Activated CD8-positive, alpha-beta memory T cell treated with anti-CD3 and anti-CD28 coated beads, Interleukin-2, amount 50 U/mL, for 24 hours (primary cell): ENCODE measurements around the gene ARX.

ENCODE experiments used
- DNase-seq: peaks from one replicate; pipeline ENCODE4 v3.0.0-alpha.2; 2020; ENCODE audit errors: extremely low read depth

ARX gene

DNA sequence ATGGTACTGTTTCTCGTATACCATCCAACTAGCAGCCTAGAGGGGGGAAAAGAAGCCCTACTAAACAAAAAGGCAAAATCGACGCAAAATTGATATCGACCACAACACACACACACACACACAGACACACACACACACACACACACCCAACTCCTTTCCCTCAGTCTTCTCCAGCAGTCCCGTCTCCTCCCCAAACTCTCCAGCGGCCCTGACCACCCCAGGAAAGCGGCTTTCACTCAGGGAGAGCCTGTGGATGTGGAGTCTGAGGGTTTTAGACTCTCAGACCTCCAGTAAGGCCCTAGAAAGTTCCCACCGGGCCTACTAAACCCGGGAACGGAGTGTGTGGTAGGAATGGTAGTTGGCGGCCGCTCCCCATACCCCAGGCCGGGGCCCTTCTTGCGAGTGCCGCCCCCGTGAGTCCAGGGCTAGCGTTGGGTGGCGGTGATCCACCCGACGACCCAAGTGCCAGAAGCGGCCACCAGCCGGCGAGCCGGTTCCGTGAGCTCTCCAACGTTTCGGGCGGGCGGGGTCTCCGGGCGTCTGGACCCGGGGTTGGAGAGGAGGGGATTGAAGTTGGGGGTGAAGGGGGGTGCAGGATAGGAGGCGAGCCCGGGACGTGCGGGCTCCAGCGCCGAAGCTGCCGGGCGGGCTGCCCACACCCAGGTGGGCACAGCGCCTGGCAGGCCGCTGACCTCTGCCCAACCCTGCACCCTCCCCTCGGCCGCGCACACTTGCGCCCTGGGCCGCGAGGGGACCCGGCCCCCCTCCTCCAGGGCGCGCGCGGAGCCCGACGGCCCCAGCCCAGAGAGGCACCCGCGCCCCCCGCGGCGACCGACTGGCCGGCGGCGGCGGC lies 13.7 kb downstream of the ARX start:
- DNase-seq, result no peak

DNA sequence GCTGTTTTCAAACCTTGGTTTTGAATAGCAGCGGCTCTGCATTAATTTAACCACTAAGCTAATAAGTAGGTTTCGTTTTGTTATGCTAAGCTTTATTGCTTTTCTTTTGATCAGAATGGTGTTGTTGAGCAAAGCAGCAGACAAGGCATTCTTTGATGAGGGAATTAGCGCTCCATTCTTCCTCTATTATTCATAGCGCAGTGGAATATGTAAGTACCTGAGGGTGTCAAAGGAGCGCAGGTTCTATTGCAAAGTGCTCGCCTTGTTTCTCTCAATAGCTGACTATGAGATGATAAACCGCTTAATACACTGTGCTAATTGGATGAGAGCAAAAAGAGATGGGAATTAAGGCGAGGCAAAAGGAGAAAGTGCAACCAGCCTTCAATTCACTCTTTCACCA lies 16.3 kb downstream of the ARX start:
- no peak for DNase-seq

DNA sequence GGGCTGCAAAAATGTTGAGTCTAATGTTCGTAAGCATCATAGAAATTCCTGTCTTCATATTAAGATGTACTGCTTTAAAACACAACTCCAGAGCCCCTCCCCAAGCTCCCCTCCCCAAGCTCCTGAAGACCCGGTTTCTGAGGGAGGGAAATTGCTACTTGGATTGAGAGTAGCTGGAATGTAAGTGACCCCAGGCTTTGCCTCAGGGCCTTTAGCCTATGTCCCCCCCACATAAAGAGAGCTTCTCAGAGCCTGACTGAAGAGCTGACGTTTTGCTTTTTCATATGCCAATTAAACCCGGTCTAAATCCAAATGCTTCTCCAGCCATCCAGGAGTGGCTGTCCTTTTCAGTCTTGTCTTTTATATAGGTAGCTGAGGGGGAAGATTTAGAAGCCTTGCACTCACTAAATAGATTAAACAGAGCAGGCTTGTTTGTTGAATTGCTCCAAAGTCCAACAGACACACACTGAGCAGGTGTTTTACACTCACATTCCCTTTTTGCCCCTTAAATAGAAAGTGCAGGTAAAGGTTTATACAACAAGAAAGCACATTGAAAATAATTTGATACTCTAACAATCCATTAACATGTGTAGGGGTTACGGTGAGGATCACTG lies 19.6 kb downstream of the ARX start:
- no peak for DNase-seq

DNA sequence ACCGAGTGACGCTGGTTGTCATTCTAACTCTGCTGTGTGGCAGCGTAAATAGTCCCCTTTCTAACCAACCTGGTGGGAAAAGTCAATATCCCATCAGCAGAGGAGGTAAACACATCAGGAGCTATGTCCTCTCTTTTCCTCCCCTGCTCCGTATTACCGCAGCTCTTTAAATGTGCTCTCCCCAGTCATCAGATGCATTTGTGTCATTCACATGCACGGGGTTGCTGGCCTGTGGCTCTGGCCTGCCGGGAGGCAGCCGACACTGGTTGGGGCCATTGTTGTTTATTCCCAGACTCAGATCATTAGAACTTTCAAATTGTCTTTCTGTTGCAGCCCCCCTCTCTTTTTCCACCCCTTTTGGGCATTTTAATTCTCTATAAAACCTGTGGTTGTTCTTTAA lies 21.9 kb downstream of the ARX start:
- DNase-seq, result no peak

DNA sequence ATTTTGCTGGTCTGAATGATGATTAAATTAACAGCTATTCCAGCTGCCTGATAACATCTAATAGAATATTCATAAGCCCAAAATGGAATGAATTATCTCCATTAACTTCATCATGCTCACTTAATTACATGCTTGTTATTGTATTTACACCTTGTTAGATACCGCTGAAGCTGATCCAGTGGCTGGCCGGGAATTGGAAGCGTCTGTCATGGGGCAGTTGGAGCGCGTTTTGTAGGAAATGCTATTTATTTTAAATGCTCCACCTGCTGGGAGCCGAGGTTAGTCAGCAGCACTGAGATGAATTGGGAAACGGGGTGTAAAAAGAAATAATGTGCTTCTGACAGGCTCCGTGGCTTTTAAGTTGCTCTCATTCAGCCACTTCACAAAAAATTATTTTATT lies 25.2 kb downstream of the ARX start:
- DNase-seq, result no peak

DNA sequence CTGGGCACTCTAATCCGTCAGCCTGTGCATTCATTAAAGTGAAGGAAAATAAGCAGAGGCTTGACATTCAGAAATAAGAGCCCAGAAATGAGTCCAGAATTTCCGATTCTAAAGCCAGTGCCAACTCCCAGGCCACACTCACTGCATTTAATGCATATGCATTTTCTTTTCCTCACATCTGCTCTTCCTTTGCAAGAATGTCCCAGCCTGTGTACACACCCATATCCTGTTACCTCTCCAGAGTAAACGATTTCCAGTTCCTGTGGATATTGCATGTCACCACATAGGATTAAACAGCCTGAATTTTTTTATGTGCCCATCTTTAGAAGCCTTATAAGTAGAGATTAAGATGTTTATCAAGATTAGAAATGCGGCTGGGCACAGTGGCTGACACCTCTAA lies 27.5 kb downstream of the ARX start:
- no peak for DNase-seq

DNA sequence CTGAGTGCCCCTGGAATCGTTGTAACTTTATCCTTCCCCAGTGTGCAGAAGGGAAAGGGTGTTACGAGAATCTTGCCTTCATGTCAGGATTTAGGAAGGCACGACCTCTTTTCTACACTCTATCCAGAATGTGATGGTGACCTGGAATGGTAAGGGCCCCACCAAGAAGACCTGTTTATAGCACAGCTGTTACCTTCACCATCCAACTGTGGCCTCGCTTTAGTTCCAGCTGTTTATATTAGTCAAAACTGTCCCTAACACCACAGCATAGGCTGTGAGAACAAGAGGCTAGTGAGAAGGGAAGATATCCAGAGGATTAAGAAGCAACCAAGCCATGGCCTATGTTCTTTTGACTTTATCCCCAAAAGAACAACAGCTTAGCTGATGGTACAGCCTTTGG lies 28.0 kb downstream of the ARX start:
- no peak for DNase-seq

DNA sequence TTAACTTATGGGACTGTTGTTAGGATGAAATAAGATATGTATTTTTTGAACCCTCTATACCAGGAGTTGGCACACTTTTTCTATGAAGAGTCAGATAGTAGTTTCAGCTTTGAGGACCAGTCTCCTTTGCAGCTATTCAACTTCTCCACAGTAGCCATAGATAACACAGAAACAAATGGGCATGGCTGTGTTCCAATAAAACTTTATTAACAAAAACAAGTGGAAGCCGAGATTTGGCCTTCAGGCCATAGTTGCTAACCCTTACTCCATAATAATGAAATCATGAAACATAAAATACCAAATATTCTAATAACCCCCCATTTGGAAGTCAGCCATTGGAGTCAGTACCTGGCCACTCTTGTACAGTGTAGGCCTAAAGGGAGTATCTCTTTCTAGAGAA lies 30.6 kb downstream of the ARX start:
- no peak for DNase-seq

DNA sequence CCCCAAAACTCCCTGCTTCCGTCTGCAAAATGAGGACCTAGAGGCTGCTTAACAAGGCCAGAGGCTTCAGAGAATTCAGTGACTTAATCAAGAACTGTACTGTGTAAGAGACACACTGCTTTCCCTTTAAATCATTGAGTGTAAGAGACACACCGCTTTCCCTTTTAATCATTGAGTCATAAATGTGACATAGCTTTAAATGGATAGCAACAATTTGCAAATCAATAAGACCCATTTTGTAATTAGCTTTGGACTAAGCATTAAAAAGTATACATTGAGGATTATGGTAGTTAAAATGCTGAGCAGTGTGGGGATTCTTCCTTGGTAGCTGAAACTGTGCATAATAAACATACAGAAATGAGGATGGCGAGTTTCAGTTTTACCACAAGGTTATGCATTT lies 31.8 kb downstream of the ARX start:
- no peak for DNase-seq

DNA sequence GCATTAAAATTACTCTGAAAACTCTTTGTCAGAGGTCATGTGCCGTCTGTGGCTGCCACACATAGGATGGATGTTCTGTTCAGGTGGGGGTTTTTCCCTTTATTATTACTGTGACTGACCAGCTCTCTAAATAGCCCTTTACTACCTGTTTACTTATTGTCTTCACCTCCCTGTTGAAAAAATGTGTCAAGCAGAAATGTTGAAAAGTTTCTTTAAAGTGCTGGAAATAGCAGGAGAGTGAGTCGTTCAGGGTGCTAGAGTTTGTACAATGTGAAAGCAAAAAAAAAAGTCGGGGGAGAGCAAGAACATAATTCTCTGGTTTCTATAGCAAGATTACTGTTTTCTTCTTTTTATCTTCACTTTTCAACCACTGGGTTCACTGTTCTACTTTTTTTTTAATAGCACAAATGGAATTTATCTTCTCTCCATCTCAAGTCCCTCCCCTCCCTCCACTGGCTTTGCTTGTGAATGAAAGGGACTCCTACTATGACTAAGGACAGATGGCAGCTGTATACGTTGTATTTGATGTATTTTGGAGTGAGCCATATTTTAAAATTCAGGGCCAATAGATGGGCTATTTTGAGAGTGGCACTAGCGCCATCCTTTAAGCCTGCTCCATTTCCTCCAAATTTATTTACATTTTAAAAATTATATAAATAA lies 33.3 kb downstream of the ARX start:
- no peak for DNase-seq

DNA sequence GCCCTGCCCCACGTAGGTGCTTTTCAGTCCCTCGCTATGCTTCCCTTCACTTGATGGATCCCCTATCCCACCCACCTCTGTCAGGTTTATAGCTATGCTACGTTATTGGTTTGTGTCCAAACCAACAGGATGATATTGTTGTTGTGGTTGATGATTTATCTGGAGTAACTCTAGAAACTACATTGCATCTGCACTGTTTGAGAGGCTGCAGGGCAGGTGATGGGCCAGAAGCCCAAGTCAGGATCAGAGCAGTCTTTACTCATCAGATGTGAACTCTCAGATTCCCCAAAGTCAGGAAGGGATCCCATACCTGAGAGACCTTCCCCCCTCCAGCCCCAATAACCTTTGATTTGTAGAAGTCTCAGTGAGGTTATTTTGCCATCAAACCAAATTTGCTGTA lies 34.7 kb downstream of the ARX start:
- DNase-seq, result no peak

DNA sequence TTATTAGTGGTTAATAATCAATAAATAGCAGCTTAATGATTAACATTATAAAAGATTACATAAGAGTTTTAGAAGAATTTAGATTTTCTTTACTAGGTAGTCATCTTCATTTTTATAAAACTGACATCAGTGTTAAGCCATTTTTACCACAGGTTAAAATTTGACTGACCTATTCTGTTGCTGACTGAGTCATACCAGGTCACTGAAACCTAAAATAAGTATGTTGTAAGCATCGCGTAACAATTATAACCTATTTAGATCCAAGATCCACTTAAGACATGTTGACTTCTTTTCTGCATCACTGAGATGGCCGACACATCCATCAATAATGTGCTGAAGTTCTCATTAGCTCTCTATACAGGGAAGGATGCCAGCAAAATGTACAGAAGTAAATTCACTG lies 36.7 kb downstream of the ARX start:
- no peak for DNase-seq

DNA sequence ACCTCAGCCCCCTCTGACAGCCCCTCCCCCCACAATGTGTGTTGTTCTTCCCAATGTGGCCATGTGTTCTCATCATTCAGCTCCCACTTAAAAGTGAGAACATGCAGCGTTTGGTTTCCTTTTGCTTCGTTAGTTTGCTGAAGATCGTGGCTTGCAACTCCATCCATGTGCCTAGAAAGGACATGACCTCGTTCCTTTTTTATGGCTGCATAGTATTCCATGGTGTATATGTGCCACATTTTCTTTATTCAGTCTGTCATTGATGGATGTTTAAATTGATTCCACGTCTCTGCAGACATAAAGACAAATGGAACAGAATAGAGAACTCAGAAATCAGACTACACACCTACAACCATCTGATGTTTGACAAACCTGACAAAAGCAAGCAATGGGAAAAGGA lies 46.0 kb downstream of the ARX start:
- DNase-seq, result no peak

DNA sequence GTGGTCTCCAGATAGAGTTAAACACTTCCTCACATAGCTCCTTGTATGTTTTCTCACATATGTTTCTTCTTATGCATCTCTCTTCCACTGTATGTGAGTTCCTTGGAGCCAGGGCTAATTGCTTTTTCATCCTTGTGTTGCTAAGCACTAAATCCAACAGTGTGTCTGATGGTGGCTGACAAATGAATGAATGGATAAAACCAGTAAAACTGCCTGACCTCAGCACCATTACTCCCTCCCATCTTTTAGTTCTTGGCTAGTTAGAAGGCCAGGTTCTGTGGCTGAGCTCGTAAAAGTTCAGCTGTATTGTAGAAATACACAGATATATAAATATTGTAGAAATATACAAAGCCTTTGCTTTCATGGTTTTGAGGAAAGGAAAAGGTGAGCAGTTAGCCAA lies 50.4 kb downstream of the ARX start:
- no peak for DNase-seq

DNA sequence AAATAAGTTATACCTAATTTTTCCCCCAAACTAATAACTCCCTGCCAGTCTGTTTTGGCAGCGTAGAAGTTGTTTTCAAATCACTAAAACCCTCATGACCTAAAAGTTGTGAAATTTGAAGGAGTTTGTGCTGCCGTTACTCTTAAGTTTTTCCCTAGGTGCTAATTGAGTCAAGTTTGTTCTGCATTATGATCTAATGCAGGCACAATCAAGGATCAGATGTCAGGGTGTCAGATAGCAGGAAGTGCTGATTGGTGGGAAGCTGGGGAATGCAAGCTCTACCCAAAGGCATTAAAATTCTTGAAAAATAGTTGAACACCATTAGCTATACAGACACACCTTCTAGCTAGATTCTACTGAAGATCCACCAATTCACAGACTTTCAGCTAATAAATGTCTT lies 51.9 kb downstream of the ARX start:
- DNase-seq, result no peak

DNA sequence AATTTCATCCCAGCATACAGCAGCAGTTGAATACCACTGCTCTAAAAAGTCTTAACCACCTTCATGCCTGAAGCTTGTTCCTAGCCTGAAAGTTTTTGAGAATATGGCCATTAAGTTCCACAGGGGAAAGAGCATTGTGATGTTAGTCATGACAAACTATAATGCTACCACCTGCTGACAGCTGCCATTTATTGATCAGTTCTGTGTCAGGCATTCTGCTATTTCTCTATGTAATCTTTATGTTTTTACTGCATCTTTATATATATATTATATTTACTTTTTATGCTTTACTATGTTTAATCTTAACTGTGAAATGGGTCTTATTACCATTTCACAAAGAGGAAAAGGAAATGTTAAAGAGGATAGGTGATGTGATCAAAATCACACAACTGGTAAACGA lies 54.0 kb downstream of the ARX start:
- DNase-seq, result no peak

DNA sequence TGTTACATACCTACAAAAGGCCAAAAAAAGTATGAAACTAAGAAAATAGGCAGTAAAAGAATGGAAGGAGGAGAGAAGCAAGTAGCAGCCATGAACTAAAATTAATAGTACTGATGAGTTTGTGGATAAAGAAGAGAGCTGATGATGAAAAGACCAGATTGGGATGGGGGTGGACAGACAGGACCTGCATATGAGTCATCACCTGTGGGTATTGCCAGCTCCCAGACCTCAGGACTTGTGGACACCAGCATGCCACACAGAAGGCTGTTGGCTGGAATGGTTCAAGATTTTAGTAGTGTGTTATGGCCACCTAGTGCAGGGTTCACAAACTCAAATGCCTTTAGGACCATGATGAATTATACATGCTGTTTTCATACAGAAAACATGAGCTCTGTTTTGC lies 58.9 kb downstream of the ARX start:
- DNase-seq, result no peak

DNA sequence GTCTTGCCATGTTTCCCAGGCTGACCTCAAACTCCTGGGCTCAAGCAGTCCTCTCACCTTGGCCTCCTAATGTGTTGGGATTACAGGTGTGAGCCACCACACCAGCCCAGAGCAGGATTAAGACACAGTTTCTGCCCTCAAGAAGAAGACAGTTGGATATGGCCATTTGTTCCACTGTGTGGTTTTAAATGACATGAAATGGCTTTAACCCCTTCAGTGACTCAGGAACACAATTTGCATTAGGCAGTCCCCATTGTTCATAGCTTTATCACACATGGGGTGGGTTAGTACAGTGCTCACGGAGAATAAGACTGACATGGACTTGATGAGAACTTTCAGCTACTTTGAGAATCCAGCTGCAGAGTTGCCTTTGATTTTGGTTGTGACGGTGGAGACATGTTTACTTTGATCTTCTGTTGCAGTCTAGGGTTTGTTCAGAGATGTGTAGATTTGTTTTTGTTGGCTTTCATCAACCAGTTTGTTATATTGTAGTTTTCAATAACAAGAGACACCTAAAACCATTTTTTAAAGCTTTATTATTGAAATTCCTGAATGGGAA lies 60.3 kb downstream of the ARX start:
- DNase-seq, result no peak

DNA sequence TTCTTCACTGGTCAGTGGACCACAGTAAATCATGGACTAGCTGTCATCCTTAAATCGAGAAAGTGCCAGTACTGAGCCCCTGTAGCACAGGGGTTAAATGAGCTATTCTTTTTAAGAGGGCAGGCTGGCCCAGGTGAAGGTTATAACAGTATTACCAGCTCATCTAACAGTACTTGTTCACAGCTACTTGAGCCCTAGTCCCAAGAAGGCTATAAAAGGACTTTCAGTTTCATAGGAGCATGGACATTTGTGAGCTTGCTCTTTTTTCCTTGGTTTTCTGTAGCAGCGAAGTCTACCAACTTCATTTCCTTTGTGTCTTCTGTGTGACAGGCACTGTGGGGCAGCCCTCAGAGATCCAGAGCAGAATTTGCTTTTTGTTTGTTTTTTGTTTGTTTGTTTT lies 61.0 kb downstream of the ARX start:
- no peak for DNase-seq
